Measurements from ENCODE around the gene RBFOX1.

Gene RBFOX1

DNA sequence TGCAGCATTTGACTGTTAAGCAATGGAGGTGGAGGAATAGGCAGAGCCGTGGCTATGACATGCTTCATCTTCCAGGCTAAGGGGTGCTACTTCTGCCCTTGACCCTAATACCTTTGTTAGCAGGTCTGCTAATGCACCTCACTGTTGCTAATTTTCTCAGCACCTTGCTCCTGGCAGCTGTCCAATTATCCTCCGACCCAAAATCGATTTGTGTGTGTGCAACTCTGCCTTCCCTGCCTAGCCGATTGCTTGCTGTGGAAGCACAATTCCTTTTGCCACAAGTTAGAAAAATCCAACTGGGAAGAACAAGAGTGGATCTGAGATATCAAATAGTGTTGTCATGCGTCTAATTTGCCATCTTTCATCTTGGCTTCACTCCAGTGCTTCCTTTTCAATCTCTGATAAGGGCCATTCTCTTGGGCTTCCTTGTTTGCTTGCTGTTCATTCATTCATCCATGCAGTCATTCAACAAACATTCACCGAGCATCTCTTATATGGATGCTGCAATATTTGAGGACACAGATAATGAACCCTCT, 422.8 kb downstream of the RBFOX1 start:
- TF ChIP-seq CTCF (IDR thresholded peaks at IDR 0.05; ENCODE audit: control insufficient read depth, extremely low read depth, insufficient read depth) = no peak
- DNase-seq (ENCODE audit: low read depth) = no peak
- no peak overlapping the region for H3K4me3 ChIP-seq (ENCODE audit: low read depth, low read length)

Data from LNCaP clone FGC (cell line).